ENCODE measurements around the gene ARL16. TPM values are rescaled to one million over a fixed set of nuclear protein-coding genes. Genes with fewer than 3 reads are reported as not detected.

Gene ARL16, protein sequence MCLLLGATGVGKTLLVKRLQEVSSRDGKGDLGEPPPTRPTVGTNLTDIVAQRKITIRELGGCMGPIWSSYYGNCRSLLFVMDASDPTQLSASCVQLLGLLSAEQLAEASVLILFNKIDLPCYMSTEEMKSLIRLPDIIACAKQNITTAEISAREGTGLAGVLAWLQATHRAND
- polyA plus RNA-seq (2011; rRNA removed) = 48.8 and 70.8 TPM in 2 replicates
- 15.1 and 16.8 TPM in 2 replicates for polyA minus RNA-seq (2011; rRNA and poly(A)+ RNA removed)

DNA sequence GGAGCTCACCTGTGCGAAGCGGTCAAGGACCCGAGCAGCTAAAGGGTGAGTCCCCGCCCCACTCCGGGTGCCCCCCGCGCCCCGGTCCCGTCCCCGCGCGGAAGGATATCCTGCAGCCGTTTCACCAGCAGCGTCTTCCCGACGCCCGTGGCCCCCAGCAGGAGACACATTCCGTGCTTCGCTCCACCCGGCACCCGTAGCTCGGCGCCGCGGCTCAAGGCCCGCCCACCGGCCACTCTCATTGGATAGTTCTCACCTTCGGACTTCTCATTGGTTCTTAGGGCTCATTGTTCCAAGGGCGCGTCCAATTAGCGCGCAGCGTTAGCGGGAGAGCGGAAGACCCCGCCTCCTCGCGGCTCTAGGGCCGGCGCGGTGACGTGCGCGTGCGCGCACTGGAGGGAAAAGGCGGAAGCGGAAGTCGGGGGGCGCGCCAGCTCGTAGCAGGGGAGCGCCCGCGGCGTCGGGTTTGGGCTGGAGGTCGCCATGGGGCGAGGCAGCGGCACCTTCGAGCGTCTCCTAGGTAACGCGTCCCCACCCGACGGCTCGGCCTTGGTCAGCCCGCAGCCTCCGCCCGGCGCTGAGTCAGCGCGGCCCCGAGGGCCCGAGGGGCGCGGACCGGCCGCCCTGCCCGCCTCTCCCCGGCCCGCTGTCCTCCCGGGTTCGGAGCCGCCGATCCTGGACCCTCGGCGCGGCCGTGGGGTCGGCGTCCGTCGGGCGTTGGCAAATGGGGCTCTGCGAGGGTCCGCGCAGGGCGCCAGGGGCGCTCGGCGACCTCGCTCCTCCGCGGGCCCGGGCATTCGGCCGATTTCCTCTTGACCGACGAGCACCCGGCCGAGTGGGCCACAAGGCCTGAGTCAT, at the start of gene ARL16, which contains the start of gene HGS:
TSS of gene ARL16 (minus strand) at position 214 of the 858 bp plus-strand sequence. CDS start at position 170, 44 bp downstream.
TSS of gene HGS (plus strand) at position 428 of the 858 bp plus-strand sequence. CDS start at position 484, 56 bp downstream.
- Histone ChIP-seq H3K27me3 (ENCODE audit: control insufficient read depth, insufficient read depth, low read length) (no peaks in the 10 kb centered on the region), H3K36me3 (ENCODE audit: control insufficient read depth, insufficient read depth, low read length) (peaks cover 37% of the 10 kb centered on the region), H3K4me3 (ENCODE audit: low read depth, low read length) (peak within 1 kb of the TSS; percentile 95)
- DNase-seq (ENCODE audit: low read depth) = peak; percentile 92
- TF ChIP-seq, protein P1, sequence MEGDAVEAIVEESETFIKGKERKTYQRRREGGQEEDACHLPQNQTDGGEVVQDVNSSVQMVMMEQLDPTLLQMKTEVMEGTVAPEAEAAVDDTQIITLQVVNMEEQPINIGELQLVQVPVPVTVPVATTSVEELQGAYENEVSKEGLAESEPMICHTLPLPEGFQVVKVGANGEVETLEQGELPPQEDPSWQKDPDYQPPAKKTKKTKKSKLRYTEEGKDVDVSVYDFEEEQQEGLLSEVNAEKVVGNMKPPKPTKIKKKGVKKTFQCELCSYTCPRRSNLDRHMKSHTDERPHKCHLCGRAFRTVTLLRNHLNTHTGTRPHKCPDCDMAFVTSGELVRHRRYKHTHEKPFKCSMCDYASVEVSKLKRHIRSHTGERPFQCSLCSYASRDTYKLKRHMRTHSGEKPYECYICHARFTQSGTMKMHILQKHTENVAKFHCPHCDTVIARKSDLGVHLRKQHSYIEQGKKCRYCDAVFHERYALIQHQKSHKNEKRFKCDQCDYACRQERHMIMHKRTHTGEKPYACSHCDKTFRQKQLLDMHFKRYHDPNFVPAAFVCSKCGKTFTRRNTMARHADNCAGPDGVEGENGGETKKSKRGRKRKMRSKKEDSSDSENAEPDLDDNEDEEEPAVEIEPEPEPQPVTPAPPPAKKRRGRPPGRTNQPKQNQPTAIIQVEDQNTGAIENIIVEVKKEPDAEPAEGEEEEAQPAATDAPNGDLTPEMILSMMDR (IDR thresholded peaks at IDR 0.05; ENCODE audit: insufficient read depth, low read depth, low read length) = no peak
- CTCF ChIA-PET = interaction anchor here (0.6 to 1.5 kb wide), 5 partner anchors 10 to 183 kb away, joined by 3 to 4 read pairs (median 3); partner anchors contain the start of gene MRPL12
- POLR2A ChIA-PET = no interaction called here

DNA sequence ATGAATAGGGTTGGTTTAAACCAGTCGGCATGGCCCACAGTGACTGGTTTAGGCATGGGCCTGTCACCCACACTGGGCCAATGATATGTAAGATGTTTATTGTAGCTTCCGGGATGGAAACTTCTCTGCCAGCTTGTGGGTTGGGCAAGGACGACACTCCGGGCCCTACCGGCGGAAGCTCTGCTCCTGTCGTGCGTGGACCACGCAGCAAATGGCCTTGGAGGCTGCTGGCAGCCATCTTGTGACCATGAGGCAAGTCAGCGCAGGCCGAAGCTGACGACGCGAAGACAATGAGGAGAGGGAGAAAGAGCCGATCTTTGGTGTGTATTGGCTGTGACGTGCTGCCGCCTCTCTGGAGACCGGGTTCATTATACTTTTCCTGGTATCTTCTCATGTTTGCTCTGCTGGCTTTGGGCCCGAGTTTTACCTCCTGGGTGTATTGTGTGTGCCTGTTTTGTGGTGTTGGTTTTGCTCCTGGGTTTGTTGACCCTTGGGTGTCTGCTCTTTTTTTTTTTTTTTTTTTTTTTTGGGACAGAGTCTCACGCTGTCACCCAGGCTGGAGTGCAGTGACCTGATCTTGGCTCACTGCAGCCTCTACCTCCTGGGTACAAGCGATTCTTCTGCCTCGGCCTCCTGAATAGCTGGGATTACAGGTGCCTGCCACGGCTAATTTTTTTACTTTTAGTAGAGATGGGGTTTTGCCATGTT, 43.9 kb upstream of the ARL16 start:
- DNase-seq (ENCODE audit: low read depth) = no peak
- TF ChIP-seq, protein P1 (IDR thresholded peaks at IDR 0.05; ENCODE audit: insufficient read depth, low read depth, low read length) = no peak
- Histone ChIP-seq H3K36me3 (ENCODE audit: control insufficient read depth, insufficient read depth, low read length) (no peaks in the 10 kb centered on the region), H3K4me3 (ENCODE audit: low read depth, low read length) (no peak overlapping the region), H3K27me3 (ENCODE audit: control insufficient read depth, insufficient read depth, low read length) (no peaks in the 10 kb centered on the region)
- ChIA-PET POLR2A (no interaction called here), CTCF (interaction anchor here (0.7 to 1.7 kb wide), 2 partner anchors 14 to 142 kb away, joined by 3 read pairs; no protein-coding TSS in a partner anchor)

DNA sequence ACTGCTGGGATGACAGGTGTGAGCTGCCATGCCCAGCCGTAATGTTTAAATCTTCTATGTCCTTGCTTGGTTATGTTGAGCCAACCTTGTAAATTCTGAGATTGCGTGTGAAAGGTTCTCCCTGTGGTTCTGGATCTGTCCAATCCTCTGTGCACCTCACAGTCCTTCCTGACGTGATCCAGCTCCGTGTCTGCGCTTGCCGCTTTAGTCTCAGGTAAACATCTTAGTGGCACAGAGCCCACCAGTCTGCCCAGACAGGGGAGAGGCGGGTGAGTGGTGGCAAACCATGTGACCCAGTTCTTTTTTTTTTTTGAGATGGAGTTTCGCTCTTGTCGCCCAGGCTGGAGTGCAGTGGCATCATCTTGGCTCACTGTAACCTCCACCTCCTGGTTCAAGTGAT, 42.4 kb upstream of the ARL16 start:
- DNase-seq (ENCODE audit: low read depth) = no peak
- CTCF ChIA-PET = interaction anchor here (2.0 kb wide), 1 partner anchor 8 kb away, joined by 6 read pairs; no protein-coding TSS in a partner anchor
- TF ChIP-seq, protein P1 (IDR thresholded peaks at IDR 0.05; ENCODE audit: insufficient read depth, low read depth, low read length) = no peak
- Histone ChIP-seq H3K36me3 (ENCODE audit: control insufficient read depth, insufficient read depth, low read length) (no peaks in the 10 kb centered on the region), H3K27me3 (ENCODE audit: control insufficient read depth, insufficient read depth, low read length) (no peaks in the 10 kb centered on the region), H3K4me3 (ENCODE audit: low read depth, low read length) (no peak overlapping the region)
- POLR2A ChIA-PET = no interaction called here

DNA sequence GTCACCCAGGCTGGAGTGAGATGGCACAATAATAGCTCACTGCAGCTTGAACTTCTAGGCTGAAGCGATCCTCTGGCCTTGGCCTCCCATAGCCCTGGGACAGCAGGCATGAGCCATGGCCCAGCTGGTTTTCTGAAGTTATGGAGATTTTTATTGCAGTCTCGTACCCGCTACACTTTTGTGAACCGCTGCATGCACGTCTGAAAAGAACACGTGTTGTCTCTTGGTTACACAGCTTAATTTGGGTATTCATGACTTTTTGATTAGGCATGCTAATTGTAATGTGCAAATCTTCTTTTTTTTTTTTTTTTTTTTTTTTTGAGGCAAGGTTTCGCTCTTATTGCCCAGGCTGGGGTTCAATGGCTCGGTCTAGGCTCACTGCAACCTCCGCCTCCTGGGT, 41.8 kb upstream of the ARL16 start:
- ChIA-PET POLR2A (no interaction called here), CTCF (interaction anchor here (2.0 kb wide), 1 partner anchor 9 kb away, joined by 6 read pairs; no protein-coding TSS in a partner anchor)
- Histone ChIP-seq H3K4me3 (ENCODE audit: low read depth, low read length) (no peak overlapping the region), H3K27me3 (ENCODE audit: control insufficient read depth, insufficient read depth, low read length) (no peaks in the 10 kb centered on the region), H3K36me3 (ENCODE audit: control insufficient read depth, insufficient read depth, low read length) (peaks cover under 1% of the 10 kb centered on the region; the same call in 1 of the 2 replicates)
- TF ChIP-seq, protein P1 (IDR thresholded peaks at IDR 0.05; ENCODE audit: insufficient read depth, low read depth, low read length) = no peak
- DNase-seq (ENCODE audit: low read depth) = no peak

Measured in BJ (cell line).